Measurements from ENCODE around the gene EPB42.

DNA sequence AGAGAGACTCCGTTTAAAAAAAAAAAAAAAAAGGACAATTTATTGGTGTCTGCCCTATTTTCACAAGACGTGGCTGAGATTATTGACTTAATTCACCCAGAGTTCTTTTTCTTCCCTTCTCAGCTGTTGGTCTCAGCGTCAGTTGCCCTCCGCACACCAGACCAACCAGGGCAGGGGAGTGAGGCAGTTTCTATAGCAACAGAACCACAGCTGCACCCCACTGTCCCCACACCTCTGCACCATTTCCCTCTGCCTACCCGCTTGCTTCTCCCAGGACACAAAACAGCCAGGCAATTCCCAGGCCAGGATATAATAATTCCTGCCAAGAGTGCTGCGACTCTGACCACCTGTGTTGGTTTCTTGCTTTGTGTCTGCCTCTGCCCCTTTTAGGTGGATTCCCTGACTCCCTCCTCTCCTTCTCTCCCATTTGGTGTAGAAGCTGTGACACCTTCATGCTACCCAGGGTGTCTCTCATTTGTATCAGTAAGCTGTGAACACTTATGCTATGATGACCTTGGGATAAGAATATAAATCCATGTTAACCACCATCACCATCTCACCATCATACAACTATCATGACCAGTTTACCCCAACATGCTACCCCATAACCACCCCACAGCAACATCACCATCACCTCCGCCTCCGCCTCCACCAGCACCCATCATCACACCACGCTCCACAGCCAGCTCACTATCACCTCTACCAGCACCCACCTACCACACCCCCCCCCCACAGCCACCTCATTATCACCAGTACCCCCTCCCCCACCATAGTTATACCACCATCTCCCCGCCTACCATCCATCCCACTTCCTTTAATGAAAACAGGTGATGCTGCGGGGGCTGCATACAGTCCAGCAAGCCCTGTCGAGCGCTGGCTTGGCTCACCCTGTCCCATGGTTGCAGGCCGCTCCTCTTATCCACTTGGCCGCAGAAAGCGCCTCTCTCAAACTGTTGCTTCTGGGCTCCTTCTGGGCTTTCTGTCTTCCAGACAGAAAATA, 589 bp downstream of the EPB42 start:
- TF ChIP-seq RCOR1 (IDR thresholded peaks at IDR 0.05; ENCODE audit: insufficient replicate concordance, low read length) = no peak
- TF ChIP-seq, protein P1, sequence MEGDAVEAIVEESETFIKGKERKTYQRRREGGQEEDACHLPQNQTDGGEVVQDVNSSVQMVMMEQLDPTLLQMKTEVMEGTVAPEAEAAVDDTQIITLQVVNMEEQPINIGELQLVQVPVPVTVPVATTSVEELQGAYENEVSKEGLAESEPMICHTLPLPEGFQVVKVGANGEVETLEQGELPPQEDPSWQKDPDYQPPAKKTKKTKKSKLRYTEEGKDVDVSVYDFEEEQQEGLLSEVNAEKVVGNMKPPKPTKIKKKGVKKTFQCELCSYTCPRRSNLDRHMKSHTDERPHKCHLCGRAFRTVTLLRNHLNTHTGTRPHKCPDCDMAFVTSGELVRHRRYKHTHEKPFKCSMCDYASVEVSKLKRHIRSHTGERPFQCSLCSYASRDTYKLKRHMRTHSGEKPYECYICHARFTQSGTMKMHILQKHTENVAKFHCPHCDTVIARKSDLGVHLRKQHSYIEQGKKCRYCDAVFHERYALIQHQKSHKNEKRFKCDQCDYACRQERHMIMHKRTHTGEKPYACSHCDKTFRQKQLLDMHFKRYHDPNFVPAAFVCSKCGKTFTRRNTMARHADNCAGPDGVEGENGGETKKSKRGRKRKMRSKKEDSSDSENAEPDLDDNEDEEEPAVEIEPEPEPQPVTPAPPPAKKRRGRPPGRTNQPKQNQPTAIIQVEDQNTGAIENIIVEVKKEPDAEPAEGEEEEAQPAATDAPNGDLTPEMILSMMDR (conservative IDR thresholded peaks at IDR 0.05; ENCODE audit: low read depth, low read length) = no peak
- no peak for TF ChIP-seq FOS (IDR thresholded peaks at IDR 0.05; ENCODE audit: low read depth, low read length)
- no peak for TF ChIP-seq MAFK (IDR thresholded peaks at IDR 0.05; ENCODE audit: low read depth, low read length)
- no peak for TF ChIP-seq POLR2A (IDR thresholded peaks at IDR 0.05; ENCODE audit: low read depth, low read length)
- TF ChIP-seq MXI1 (IDR thresholded peaks at IDR 0.05; ENCODE audit: borderline replicate concordance, low read depth, low read length) = no peak

Measured in IMR-90 (cell line).